Measurements from ENCODE around the gene SPHKAP. TPM values are rescaled to one million over a fixed set of nuclear protein-coding genes. Genes with fewer than 3 reads are reported as not detected.
"Not testable (repeated sequence)": the region's sequence is repeated elsewhere in the genome, so short reads cannot be mapped to it uniquely, and the experiment has no call there.

The SPHKAP gene
- total RNA-seq, 1 donor from 2014 or later: 61.2 TPM

- intact Hi-C loops (cut with DNase I): no loop called here
- DNase-seq (ENCODE audit: low spot score): no peak
Measured at GRCh38 chr2:228040995-228041394, 140.5 kb downstream of the SPHKAP start.

GRCh38 chr2:228039752-228040534 is 141.5 kb downstream of the SPHKAP start:
- intact Hi-C loops (cut with DNase I): no loop called here
- no peak for DNase-seq (ENCODE audit: low spot score)

- intact Hi-C loops (cut with DNase I): no loop called here
- DNase-seq (ENCODE audit: low spot score): no peak
Measured at GRCh38 chr2:228038967-228039366, 142.5 kb downstream of the SPHKAP start.

- DNase-seq (ENCODE audit: low spot score): no peak
- intact Hi-C loops (cut with DNase I): no loop called here
Measured at GRCh38 chr2:228037915-228038314, 143.6 kb downstream of the SPHKAP start.

GRCh38 chr2:228023619-228024018 is 157.9 kb downstream of the SPHKAP start:
- intact Hi-C loops (cut with DNase I): no loop called here
- no peak for DNase-seq (ENCODE audit: low spot score)

- DNase-seq (ENCODE audit: low spot score): no peak
- intact Hi-C loops (cut with DNase I): no loop called here
Measured at GRCh38 chr2:228018311-228018710, 163.2 kb downstream of the SPHKAP start.

- DNase-seq (ENCODE audit: low spot score): no peak
- intact Hi-C loops (cut with DNase I): no loop called here
Measured at GRCh38 chr2:228017784-228018183, 163.7 kb downstream of the SPHKAP start.

- intact Hi-C loops (cut with DNase I): no loop called here
- DNase-seq (ENCODE audit: low spot score): no peak
Measured at GRCh38 chr2:228016402-228016801, 165.1 kb downstream of the SPHKAP start.

- DNase-seq (ENCODE audit: low spot score): no peak
- intact Hi-C loops (cut with DNase I): no loop called here
Measured at GRCh38 chr2:228015741-228016140, 165.7 kb downstream of the SPHKAP start.

GRCh38 chr2:227996366-227996765 is 185.1 kb downstream of the SPHKAP start:
- DNase-seq (ENCODE audit: low spot score): no peak
- intact Hi-C loops (cut with DNase I): no loop called here

GRCh38 chr2:227990937-227991336 is 190.6 kb downstream of the SPHKAP start:
- no peak for DNase-seq (ENCODE audit: low spot score)
- intact Hi-C loops (cut with DNase I): no loop called here

GRCh38 chr2:227973241-227973640 is 208.2 kb downstream of the SPHKAP start:
- DNase-seq (ENCODE audit: low spot score): no peak
- intact Hi-C loops (cut with DNase I): no loop called here

GRCh38 chr2:227971619-227972230 is 209.8 kb downstream of the SPHKAP start:
- no peak for DNase-seq (ENCODE audit: low spot score)
- intact Hi-C loops (cut with DNase I): no loop called here

GRCh38 chr2:227960317-227960716 is 221.2 kb downstream of the SPHKAP start:
- no peak for DNase-seq (ENCODE audit: low spot score)
- intact Hi-C loops (cut with DNase I): no loop called here

- DNase-seq (ENCODE audit: low spot score): no peak
- intact Hi-C loops (cut with DNase I): no loop called here
Measured at GRCh38 chr2:227942965-227943364, 238.5 kb downstream of the SPHKAP start.

- no peak for DNase-seq (ENCODE audit: low spot score)
- intact Hi-C loops (cut with DNase I): no loop called here
Measured at GRCh38 chr2:227942021-227942420, 239.5 kb downstream of the SPHKAP start.

GRCh38 chr2:227939271-227940027 is 242.0 kb downstream of the SPHKAP start:
- DNase-seq (ENCODE audit: low spot score): no peak
- intact Hi-C loops (cut with DNase I): no loop called here

- DNase-seq (ENCODE audit: low spot score); intact Hi-C loops (cut with DNase I): not testable (repeated sequence)
Measured at GRCh38 chr2:227936249-227936648, 245.2 kb downstream of the SPHKAP start.

GRCh38 chr2:227933884-227934283 is 247.6 kb downstream of the SPHKAP start:
- no peak for DNase-seq (ENCODE audit: low spot score)
- intact Hi-C loops (cut with DNase I): no loop called here

GRCh38 chr2:227932403-227932802 is 249.1 kb downstream of the SPHKAP start:
- DNase-seq (ENCODE audit: low spot score): no peak
- intact Hi-C loops (cut with DNase I): no loop called here

GRCh38 chr2:227932001-227932400 is 249.5 kb downstream of the SPHKAP start:
- no peak for DNase-seq (ENCODE audit: low spot score)
- intact Hi-C loops (cut with DNase I): no loop called here

Measured in cardiac septum (tissue), 1 donor.